ENCODE data around the gene C20orf204.

The C20orf204 gene

GRCh38 chr20:64041781-64042053 is 5.7 kb downstream of the C20orf204 start:
- TF ChIP-seq, protein P1, sequence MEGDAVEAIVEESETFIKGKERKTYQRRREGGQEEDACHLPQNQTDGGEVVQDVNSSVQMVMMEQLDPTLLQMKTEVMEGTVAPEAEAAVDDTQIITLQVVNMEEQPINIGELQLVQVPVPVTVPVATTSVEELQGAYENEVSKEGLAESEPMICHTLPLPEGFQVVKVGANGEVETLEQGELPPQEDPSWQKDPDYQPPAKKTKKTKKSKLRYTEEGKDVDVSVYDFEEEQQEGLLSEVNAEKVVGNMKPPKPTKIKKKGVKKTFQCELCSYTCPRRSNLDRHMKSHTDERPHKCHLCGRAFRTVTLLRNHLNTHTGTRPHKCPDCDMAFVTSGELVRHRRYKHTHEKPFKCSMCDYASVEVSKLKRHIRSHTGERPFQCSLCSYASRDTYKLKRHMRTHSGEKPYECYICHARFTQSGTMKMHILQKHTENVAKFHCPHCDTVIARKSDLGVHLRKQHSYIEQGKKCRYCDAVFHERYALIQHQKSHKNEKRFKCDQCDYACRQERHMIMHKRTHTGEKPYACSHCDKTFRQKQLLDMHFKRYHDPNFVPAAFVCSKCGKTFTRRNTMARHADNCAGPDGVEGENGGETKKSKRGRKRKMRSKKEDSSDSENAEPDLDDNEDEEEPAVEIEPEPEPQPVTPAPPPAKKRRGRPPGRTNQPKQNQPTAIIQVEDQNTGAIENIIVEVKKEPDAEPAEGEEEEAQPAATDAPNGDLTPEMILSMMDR (IDR thresholded peaks at IDR 0.05), result no peak

GRCh38 chr20:64042054-64042781 is 6.2 kb downstream of the C20orf204 start:
- TF ChIP-seq, protein P1 (IDR thresholded peaks at IDR 0.05), result no peak

DNA sequence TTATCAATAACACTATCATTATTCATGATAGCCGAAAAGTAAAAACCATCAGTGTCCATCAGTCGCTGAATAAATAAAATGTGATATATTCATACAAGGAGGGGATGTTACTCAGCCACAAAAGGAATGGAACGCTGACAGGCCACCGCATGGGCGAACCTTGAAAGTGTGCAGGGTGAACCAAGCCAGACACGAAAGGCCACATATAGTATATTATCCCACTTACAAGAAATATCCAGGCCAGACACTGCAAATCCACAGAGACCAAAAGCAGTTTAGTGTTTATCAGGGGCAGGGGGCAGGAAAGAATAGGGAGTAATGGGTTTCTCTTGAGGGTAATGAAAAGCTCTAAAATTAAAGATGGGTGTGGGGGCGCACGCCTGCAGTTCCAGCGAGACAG is 7.8 kb downstream of the C20orf204 start:
- TF ChIP-seq, protein P1 (IDR thresholded peaks at IDR 0.05), result no peak

- TF ChIP-seq, protein P1 (IDR thresholded peaks at IDR 0.05), result no peak
These were observed 8.7 kb downstream of the C20orf204 start for GRCh38 chr20:64044484-64045247.

GRCh38 chr20:64045346-64046011 is 9.5 kb downstream of the C20orf204 start:
- TF ChIP-seq, protein P1 (IDR thresholded peaks at IDR 0.05), result no peak

DNA sequence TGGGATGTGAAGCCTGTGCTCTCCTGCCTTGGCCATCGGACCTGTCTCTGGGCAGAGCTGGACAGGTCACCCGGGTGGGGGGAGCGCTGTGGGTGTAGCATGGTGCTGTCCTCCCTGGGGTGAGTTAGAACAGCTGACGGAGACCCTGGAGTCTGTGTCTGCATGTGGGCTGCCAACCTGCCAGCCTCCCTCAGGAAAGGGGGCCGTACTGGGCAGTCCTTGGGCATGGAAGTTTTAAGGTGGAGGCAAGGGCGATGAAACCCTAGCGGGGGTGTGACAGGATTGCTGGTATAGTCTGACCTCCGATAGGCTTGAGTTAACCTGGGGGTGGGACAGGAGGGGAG is 11.0 kb downstream of the C20orf204 start:
- TF ChIP-seq, protein P1 (IDR thresholded peaks at IDR 0.05), result no peak

DNA sequence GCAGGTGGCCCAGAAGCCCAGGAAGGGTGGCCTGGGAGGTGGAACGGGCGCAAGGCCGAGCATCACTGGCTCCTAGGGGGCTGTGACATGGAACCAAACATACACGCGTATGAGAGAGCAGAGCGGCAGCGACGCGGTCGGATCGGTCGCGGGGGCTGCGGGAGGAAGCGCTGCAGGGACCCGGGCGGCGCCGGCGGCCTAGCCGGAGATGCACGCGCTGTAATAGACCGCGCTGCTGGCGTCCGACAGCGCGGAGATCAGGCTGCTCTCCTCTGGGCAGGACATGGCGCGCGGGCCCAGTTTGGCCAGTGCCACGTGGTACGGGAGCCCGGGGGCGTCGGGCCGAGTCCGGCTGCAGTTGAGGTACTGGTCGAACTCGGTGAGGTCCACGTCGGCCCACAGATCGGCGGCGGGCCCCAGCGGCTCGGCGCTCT is 12.0 kb downstream of the C20orf204 start:
- TF ChIP-seq, protein P1 (IDR thresholded peaks at IDR 0.05), result no peak
